Parathyroid adenoma (tissue), 2 donors: ENCODE data around the gene PRELP.

Source experiments
- H2AFZ ChIP-seq: fragments of 300-600 bp; sonication (generic); one replicate; pipeline ENCODE4 v1.7.0; 2017; ENCODE audit warnings: antibody characterized with exemption, mild to moderate bottlenecking
- H3K27ac ChIP-seq: fragments of 300-600 bp; sonication (generic); one replicate; pipeline ENCODE4 v1.7.0; 2017
- H3K27me3 ChIP-seq: fragments of 300-600 bp; sonication (generic); one replicate; pipeline ENCODE4 v1.7.0; 2017; ENCODE audit warnings: low read length; ENCODE audit not compliant: control insufficient read depth, insufficient read depth
- H3K36me3 ChIP-seq: fragments of 300-600 bp; sonication (generic); one replicate; pipeline ENCODE4 v1.7.0; 2017; ENCODE audit warnings: low read length; ENCODE audit not compliant: control insufficient read depth, insufficient read depth
- H3K4me1 ChIP-seq: fragments of 300-600 bp; sonication (generic); one replicate; pipeline ENCODE4 v1.7.0; 2017; ENCODE audit warnings: control low read depth
- H3K4me2 ChIP-seq: fragments of 300-600 bp; sonication (generic); one replicate; pipeline ENCODE4 v1.7.0; 2017; ENCODE audit warnings: low read length
- H3K4me3 ChIP-seq: fragments of 300-600 bp; sonication (generic); one replicate; pipeline ENCODE4 v1.7.0; 2017; ENCODE audit warnings: low read depth, low read length
- H3K79me2 ChIP-seq: fragments of 300-600 bp; sonication (generic); one replicate; pipeline ENCODE4 v1.7.0; 2017; ENCODE audit warnings: control low read depth
- H3K9ac ChIP-seq: fragments of 300-600 bp; sonication (generic); one replicate; pipeline ENCODE4 v1.7.0; 2017; ENCODE audit warnings: mild to moderate bottlenecking
- H3K9me3 ChIP-seq: fragments of 300-600 bp; sonication (generic); one replicate; pipeline ENCODE4 v1.7.0; 2017; ENCODE audit warnings: low read length; ENCODE audit not compliant: control insufficient read depth
- CTCF ChIP-seq: fragments of 300-600 bp; sonication (generic); IDR thresholded peaks from one replicate; pipeline ENCODE4 v1.7.0; 2017; ENCODE audit warnings: antibody characterized with exemption, mild to moderate bottlenecking
- donor health status: primary hyperparathyroidism.

PRELP gene

GRCh38 chr1:203527013-203527412, 51.4 kb downstream of the PRELP start:
- no peak overlapping the region for H3K4me2 ChIP-seq
- TF ChIP-seq CTCF, result no peak
- H3K4me3 ChIP-seq, result no peak overlapping the region
- no peaks in the 10 kb centered on the region for H3K36me3 ChIP-seq
- H3K4me1 ChIP-seq, result no peaks in the 10 kb centered on the region
- no peak overlapping the region for H2AFZ ChIP-seq
- no peaks in the 10 kb centered on the region for H3K9me3 ChIP-seq
- no peaks in the 10 kb centered on the region for H3K79me2 ChIP-seq
- no peaks in the 10 kb centered on the region for H3K27me3 ChIP-seq
- H3K27ac ChIP-seq, result no peak overlapping the region
- H3K9ac ChIP-seq, result no peak overlapping the region

GRCh38 chr1:203528063-203528462, 52.5 kb downstream of the PRELP start:
- TF ChIP-seq CTCF, result no peak
- H3K79me2 ChIP-seq, result no peaks in the 10 kb centered on the region
- H3K27ac ChIP-seq, result no peak overlapping the region
- no peaks in the 10 kb centered on the region for H3K36me3 ChIP-seq
- H3K4me2 ChIP-seq, result no peak overlapping the region
- H3K27me3 ChIP-seq, result no peaks in the 10 kb centered on the region
- H2AFZ ChIP-seq, result no peak overlapping the region
- H3K4me1 ChIP-seq, result no peaks in the 10 kb centered on the region
- H3K9me3 ChIP-seq, result no peaks in the 10 kb centered on the region
- H3K9ac ChIP-seq, result no peak overlapping the region
- H3K4me3 ChIP-seq, result no peak overlapping the region

GRCh38 chr1:203528976-203529835, 53.6 kb downstream of the PRELP start:
- Histone ChIP-seq H3K4me2 (no peak overlapping the region), H3K9me3 (no peaks in the 10 kb centered on the region), H3K27me3 (no peaks in the 10 kb centered on the region), H2AFZ (no peak overlapping the region), H3K79me2 (no peaks in the 10 kb centered on the region), H3K36me3 (no peaks in the 10 kb centered on the region), H3K4me1 (no peaks in the 10 kb centered on the region), H3K27ac (no peak overlapping the region), H3K4me3 (no peak overlapping the region), H3K9ac (no peak overlapping the region)
- TF ChIP-seq CTCF, result no peak

DNA sequence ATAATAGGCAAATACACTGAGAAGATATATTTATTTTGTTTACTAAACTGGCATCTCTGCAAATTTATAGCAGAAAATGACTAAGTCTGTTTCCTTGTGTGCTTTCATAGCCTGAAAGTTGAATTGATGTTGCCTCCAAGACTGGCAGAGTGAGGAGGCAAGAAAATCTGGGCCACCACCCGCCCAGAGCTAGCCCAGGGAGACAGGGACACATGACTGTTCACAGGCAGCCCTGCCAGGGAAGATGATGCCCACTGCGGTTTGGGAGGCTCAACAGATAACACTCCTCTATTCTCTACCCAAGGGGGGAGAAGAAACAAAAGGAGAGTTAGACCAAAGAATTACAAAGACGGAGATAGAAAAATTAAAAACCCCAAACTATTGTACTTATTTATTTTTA, 55.5 kb downstream of the PRELP start:
- no peaks in the 10 kb centered on the region for H3K36me3 ChIP-seq
- H3K4me2 ChIP-seq, result no peak overlapping the region
- H3K27me3 ChIP-seq, result no peaks in the 10 kb centered on the region
- no peak overlapping the region for H3K27ac ChIP-seq
- no peak overlapping the region for H2AFZ ChIP-seq
- H3K4me1 ChIP-seq, result no peaks in the 10 kb centered on the region
- H3K9ac ChIP-seq, result no peak overlapping the region
- H3K79me2 ChIP-seq, result no peaks in the 10 kb centered on the region
- no peaks in the 10 kb centered on the region for H3K9me3 ChIP-seq
- no peak overlapping the region for H3K4me3 ChIP-seq
- no peak for TF ChIP-seq CTCF

- no peaks in the 10 kb centered on the region for H3K79me2 ChIP-seq
- no peak for TF ChIP-seq CTCF
Measured at GRCh38 chr1:203534012-203534411, 58.4 kb downstream of the PRELP start.

More at GRCh38 chr1:203534012-203534411, 58.4 kb downstream of the PRELP start:
- Histone ChIP-seq H3K4me1 (no peaks in the 10 kb centered on the region), H3K4me2 (no peak overlapping the region), H3K9ac (no peak overlapping the region), H3K27me3 (no peaks in the 10 kb centered on the region), H2AFZ (no peak overlapping the region), H3K27ac (no peak overlapping the region), H3K4me3 (no peak overlapping the region), H3K36me3 (no peaks in the 10 kb centered on the region), H3K9me3 (no peaks in the 10 kb centered on the region)
